ENCODE results near the gene SPN.
"Not testable (repeated sequence)": the region's sequence is repeated elsewhere in the genome, so short reads cannot be mapped to it uniquely, and the experiment has no call there.

The SPN gene

GRCh38 chr16:29663016-29663806, at the start of gene SPN:
TSS of gene SPN (plus strand) at chr16:29663247. CDS start at chr16:29663729, 482 bp downstream.
- no peak for DNase-seq (ENCODE audit: low read depth)

GRCh38 chr16:29613307-29614057, 49.6 kb upstream of the SPN start:
- DNase-seq (ENCODE audit: low read depth) = peak; percentile 78

- not testable (repeated sequence) for DNase-seq (ENCODE audit: low read depth)
These were observed 48.2 kb upstream of the SPN start for GRCh38 chr16:29614691-29615314.

GRCh38 chr16:29616127-29616526, 46.9 kb upstream of the SPN start:
- DNase-seq (ENCODE audit: low read depth) = not testable (repeated sequence)

GRCh38 chr16:29620591-29620990, 42.5 kb upstream of the SPN start:
- DNase-seq (ENCODE audit: low read depth) = not testable (repeated sequence)

- not testable (repeated sequence) for DNase-seq (ENCODE audit: low read depth)
These were observed 40.3 kb upstream of the SPN start for GRCh38 chr16:29622738-29623137.

GRCh38 chr16:29623253-29623652, 39.8 kb upstream of the SPN start:
- DNase-seq (ENCODE audit: low read depth) = not testable (repeated sequence)

GRCh38 chr16:29625114-29625513, 37.9 kb upstream of the SPN start:
- DNase-seq (ENCODE audit: low read depth) = not testable (repeated sequence)

GRCh38 chr16:29626778-29627331, 36.2 kb upstream of the SPN start:
- DNase-seq (ENCODE audit: low read depth) = not testable (repeated sequence)

GRCh38 chr16:29627661-29628075, 35.4 kb upstream of the SPN start:
- peak; percentile 36 for DNase-seq (ENCODE audit: low read depth)

GRCh38 chr16:29628707-29629106, 34.3 kb upstream of the SPN start:
- not testable (repeated sequence) for DNase-seq (ENCODE audit: low read depth)

GRCh38 chr16:29629318-29629717, 33.7 kb upstream of the SPN start:
- DNase-seq (ENCODE audit: low read depth) = not testable (repeated sequence)

GRCh38 chr16:29631658-29632057, 31.4 kb upstream of the SPN start:
- not testable (repeated sequence) for DNase-seq (ENCODE audit: low read depth)

- not testable (repeated sequence) for DNase-seq (ENCODE audit: low read depth)
These were observed 27.1 kb upstream of the SPN start for GRCh38 chr16:29635902-29636301.

- not testable (repeated sequence) for DNase-seq (ENCODE audit: low read depth)
These were observed 26.7 kb upstream of the SPN start for GRCh38 chr16:29636368-29636767.

GRCh38 chr16:29638751-29639150, 24.3 kb upstream of the SPN start:
- not testable (repeated sequence) for DNase-seq (ENCODE audit: low read depth)

- DNase-seq (ENCODE audit: low read depth) = no peak
These were observed 21.5 kb upstream of the SPN start for GRCh38 chr16:29641561-29641960.

- no peak for DNase-seq (ENCODE audit: low read depth)
These were observed 19.5 kb upstream of the SPN start for GRCh38 chr16:29643596-29643995.

GRCh38 chr16:29644338-29644857, 18.6 kb upstream of the SPN start:
- DNase-seq (ENCODE audit: low read depth) = no peak

GRCh38 chr16:29644973-29645693, 17.9 kb upstream of the SPN start:
- no peak for DNase-seq (ENCODE audit: low read depth)

- peak; percentile 16 for DNase-seq (ENCODE audit: low read depth)
These were observed 17.3 kb upstream of the SPN start for GRCh38 chr16:29645694-29646187.

All from iris pigment epithelial cell (primary cell).